ENCODE results near the gene FTO. TPM values are rescaled to one million over a fixed set of nuclear protein-coding genes. Genes with fewer than 3 reads are reported as not detected.

FTO gene
- total RNA-seq, 2 donors from 2014 or later, result 73.6 to 90.6 TPM

DNA sequence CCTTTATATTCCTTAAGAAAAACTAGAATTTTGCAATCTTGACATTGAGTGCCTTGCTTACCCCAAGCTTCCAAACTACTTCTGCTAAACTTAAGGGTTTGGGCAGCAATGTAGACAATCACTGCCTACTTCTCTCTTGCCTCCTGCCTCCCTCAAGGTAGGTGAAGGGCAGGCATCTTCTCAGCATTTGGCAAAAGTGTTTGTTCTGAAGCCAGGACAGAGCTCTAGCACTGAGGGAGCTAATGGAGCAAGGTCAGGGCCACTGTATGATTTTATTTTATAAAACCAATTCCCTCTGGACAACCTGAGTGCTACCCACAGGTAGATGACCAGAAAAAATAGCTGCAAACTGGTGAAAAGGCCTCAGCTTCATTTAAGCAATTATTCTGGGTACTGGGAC, 470.8 kb downstream of the FTO start:
- H3K27me3 ChIP-seq, result no peaks in the 10 kb centered on the region
- H3K27ac ChIP-seq, result no peak overlapping the region
- H3K4me1 ChIP-seq, result no peaks in the 10 kb centered on the region
- no peaks in the 10 kb centered on the region for H3K9me3 ChIP-seq
- no peaks in the 10 kb centered on the region for H3K36me3 ChIP-seq
- no peak overlapping the region for H3K4me3 ChIP-seq
- TF ChIP-seq, protein P1, sequence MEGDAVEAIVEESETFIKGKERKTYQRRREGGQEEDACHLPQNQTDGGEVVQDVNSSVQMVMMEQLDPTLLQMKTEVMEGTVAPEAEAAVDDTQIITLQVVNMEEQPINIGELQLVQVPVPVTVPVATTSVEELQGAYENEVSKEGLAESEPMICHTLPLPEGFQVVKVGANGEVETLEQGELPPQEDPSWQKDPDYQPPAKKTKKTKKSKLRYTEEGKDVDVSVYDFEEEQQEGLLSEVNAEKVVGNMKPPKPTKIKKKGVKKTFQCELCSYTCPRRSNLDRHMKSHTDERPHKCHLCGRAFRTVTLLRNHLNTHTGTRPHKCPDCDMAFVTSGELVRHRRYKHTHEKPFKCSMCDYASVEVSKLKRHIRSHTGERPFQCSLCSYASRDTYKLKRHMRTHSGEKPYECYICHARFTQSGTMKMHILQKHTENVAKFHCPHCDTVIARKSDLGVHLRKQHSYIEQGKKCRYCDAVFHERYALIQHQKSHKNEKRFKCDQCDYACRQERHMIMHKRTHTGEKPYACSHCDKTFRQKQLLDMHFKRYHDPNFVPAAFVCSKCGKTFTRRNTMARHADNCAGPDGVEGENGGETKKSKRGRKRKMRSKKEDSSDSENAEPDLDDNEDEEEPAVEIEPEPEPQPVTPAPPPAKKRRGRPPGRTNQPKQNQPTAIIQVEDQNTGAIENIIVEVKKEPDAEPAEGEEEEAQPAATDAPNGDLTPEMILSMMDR (IDR thresholded peaks at IDR 0.05), result no peak
- no peak for DNase-seq (ENCODE audit: low spot score)

DNA sequence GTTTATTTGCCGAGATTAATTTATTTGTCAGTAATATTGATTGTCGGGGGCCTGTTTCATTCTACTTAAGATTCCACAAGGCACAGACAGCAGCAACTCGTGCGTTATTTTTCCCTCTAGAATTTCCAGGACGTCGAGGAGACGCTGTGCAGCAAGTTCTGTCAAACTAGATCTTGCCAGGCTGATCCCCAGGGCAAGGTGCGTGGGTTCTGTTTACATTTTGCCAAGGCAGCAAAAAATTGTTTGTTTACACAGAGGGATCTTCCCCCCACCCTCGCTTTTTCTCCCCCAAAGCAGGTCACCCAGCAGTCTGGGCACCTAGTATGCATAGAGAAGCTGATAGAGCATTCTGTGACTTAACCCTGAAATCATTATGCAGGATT, 471.2 kb downstream of the FTO start:
- TF ChIP-seq, protein P1 (IDR thresholded peaks at IDR 0.05), result no peak
- Histone ChIP-seq H3K4me1 (no peaks in the 10 kb centered on the region), H3K27me3 (no peaks in the 10 kb centered on the region), H3K27ac (no peak overlapping the region), H3K9me3 (no peaks in the 10 kb centered on the region), H3K4me3 (no peak overlapping the region), H3K36me3 (no peaks in the 10 kb centered on the region)
- no peak for DNase-seq (ENCODE audit: low spot score)

DNA sequence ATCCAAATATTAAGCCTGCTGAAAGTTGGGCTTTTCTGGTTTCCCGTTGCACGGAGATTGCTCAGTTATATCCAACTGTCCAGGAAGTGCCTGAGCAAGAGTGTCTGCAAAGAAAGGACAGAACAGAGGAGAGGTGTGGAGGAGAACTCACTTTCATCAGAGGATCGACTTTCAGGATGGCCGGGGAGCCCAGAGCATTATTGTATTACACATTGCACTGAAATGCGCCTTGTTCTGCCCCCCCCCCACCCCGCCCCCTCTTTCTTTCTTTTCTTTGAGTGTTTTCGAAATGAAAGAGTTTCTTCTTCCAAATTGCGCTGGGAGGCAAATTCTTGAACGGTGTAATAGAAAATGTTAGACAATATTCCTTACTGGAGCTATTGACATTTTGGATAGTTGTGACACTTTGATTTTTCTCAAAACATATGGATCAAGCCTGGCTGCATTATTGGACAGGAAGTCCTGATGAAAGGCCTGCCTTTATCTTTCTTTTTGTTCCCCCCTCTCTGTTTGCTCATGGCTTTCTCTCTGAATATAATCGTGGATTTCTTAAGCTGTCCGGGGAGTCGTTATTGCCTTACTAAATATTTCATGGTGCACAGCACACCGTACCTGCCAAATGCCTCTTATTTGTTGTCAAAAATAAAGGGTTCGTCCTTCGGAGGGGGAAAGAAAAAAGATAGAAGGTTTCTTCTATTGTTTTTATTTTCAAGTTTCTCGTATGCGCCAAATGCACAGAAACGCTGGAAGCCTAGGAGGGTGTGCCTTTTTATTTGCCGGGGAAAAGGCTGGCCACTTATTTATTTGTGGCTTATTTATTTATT, 471.8 kb downstream of the FTO start:
- TF ChIP-seq, protein P1 (IDR thresholded peaks at IDR 0.05), result no peak
- Histone ChIP-seq H3K27ac (no peak overlapping the region), H3K4me3 (peak overlapping the region in 1 of 2 donors; percentile 14)

DNA sequence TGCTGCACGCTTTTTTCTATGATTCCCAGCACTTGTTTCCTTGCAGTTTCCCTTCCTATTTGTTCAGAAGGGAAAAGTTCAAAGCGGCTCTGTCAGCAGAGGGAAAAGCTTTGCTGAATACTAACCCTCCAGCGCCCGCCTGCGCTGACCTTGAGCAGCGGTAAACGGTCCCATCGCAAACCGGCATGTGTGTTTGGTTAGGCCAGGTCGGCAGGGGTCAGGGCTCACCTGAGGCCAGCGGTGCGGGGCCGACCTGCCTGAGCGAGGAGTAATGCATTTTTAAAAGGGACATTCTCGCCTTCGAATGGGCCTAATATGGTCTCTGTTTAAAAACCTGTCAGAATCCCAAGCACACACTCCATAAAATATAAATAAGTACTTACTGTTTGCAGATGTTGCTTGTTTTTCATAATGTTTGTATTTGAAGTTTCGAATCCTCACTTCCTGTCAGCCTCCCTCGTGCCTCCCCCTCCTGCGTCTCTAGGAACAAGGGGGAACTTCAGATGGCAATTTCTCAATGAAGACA, 472.5 kb downstream of the FTO start:
- no peaks in the 10 kb centered on the region for H3K36me3 ChIP-seq
- no peak for DNase-seq (ENCODE audit: low spot score)
- H3K27ac ChIP-seq, result no peak overlapping the region
- no peaks in the 10 kb centered on the region for H3K27me3 ChIP-seq
- H3K9me3 ChIP-seq, result no peaks in the 10 kb centered on the region
- H3K4me1 ChIP-seq, result no peaks in the 10 kb centered on the region
- TF ChIP-seq, protein P1 (IDR thresholded peaks at IDR 0.05), result no peak
- H3K4me3 ChIP-seq, result no peak overlapping the region

More for the DNA sequence above, 471.8 kb downstream of the FTO start:
- Histone ChIP-seq H3K27me3 (no peaks in the 10 kb centered on the region), H3K36me3 (no peaks in the 10 kb centered on the region), H3K4me1 (no peaks in the 10 kb centered on the region), H3K9me3 (no peaks in the 10 kb centered on the region)
- no peak for DNase-seq (ENCODE audit: low spot score)

DNA sequence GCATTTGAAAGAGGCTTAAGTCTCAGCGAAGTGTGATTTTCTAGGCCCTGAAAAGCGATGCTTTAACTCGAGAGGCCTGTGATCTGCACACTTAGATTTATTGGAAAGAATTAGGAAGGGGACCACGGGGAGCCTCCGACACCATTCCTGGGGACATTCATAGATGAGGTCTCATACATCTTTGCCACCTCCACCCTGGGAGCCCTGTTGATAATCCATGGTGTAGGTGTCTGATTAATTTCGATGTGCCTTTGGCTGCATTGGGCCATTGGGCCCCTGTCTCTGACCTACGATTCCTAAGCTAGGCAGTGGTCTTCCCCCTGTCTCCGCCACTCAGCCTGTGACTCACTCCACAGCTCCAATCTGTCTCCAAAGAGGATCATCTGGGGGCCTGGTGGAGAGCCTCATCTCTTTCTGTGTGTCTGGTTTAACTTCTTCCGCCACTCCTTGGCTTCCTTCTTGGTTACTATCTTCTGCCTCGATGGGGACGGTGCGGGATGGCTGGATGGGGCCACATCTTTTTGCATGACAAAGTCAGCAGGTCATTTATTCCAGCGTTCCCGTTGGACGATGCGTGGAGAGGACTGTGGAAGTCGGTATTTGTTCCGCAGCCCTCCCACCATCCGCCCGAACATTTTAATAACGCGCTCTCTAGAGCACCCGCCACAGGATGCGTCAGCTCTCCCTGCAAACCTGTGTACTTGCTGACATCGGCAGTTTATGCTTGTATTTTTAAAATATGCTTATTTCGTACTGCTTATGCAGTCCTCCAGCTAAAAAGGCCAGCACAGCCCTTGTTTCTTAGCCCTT, 473.3 kb downstream of the FTO start:
- no peaks in the 10 kb centered on the region for H3K36me3 ChIP-seq
- H3K4me3 ChIP-seq, result no peak overlapping the region
- no peaks in the 10 kb centered on the region for H3K9me3 ChIP-seq
- H3K27ac ChIP-seq, result no peak overlapping the region
- H3K27me3 ChIP-seq, result no peaks in the 10 kb centered on the region
- no peak for DNase-seq (ENCODE audit: low spot score)
- TF ChIP-seq, protein P1 (IDR thresholded peaks at IDR 0.05), result no peak
- no peaks in the 10 kb centered on the region for H3K4me1 ChIP-seq

All from right atrium auricular region (tissue), 2 donors.